Keratinocyte (primary cell): ENCODE results near the gene IFRD2. TPM values are rescaled to one million over a fixed set of nuclear protein-coding genes. Genes with fewer than 3 reads are reported as not detected.

Source experiments
- DNase-seq: peaks from one replicate; pipeline ENCODE4 v3.0.0-alpha.2; 2011; ENCODE audit warnings: low read depth, missing footprints, low spot score
- FAIRE-seq: peaks from 2 replicates; lab custom pipeline; 2011; peaks lifted over from hg19 to GRCh38; lab: Jason Lieb, UNC
- H2AFZ ChIP-seq: 2 replicates; pipeline ENCODE4 v1.6.0; 2012; ENCODE audit warnings: low read length, control low read depth, inconsistent platforms; ENCODE audit not compliant: control insufficient read depth
- H3K27ac ChIP-seq: 2 replicates; pipeline ENCODE4 v1.5.1; 2011; ENCODE audit warnings: low read length; ENCODE audit not compliant: control insufficient read depth, insufficient read depth
- H3K27me3 ChIP-seq: 3 replicates; pipeline ENCODE4 v1.6.0; 2011; ENCODE audit warnings: low read length; ENCODE audit not compliant: control insufficient read depth, insufficient read depth; ENCODE audit errors: extremely low read depth
- H3K36me3 ChIP-seq, 2 experiments: 2 replicates in 1 of 2; 3 replicates in 1 of 2; pipeline ENCODE4 v1.5.1; 2011; ENCODE audit warnings: low read length in 2 of 2, mild to moderate bottlenecking in 1 of 2; ENCODE audit not compliant: control insufficient read depth in 2 of 2, insufficient read depth in 2 of 2; ENCODE audit errors: extremely low read depth in 1 of 2
- H3K4me1 ChIP-seq: 3 replicates; pipeline ENCODE4 v1.5.1; 2011; ENCODE audit warnings: low read length; ENCODE audit not compliant: control insufficient read depth, insufficient read depth; ENCODE audit errors: extremely low read depth
- H3K4me2 ChIP-seq: 3 replicates; pipeline ENCODE4 v1.6.0; 2011; ENCODE audit warnings: low read depth, low read length; ENCODE audit not compliant: control insufficient read depth, insufficient read depth; ENCODE audit errors: extremely low read depth
- H3K4me3 ChIP-seq, 3 experiments: fragments of 200-600 bp in 1 of 3; sonication (generic) in 1 of 3; 2 replicates in 2 of 3; 3 replicates in 1 of 3; pipeline ENCODE4 v1.5.1; 2011 to 2016; ENCODE audit warnings: low read length in 3 of 3, mild to moderate bottlenecking in 3 of 3, control low read depth in 2 of 3, inconsistent platforms in 1 of 3, low read depth in 1 of 3, mixed read lengths in 1 of 3, mixed run types in 1 of 3, moderate library complexity in 1 of 3; ENCODE audit not compliant: control insufficient read depth in 2 of 3, insufficient read depth in 2 of 3; ENCODE audit errors: extremely low read depth in 1 of 3
- H3K79me2 ChIP-seq: 2 replicates; pipeline ENCODE4 v1.6.0; 2012; ENCODE audit warnings: low read length; ENCODE audit not compliant: control insufficient read depth, insufficient read depth
- H3K9ac ChIP-seq: 3 replicates; pipeline ENCODE4 v1.6.0; 2011; ENCODE audit warnings: low read length; ENCODE audit not compliant: control insufficient read depth, insufficient read depth; ENCODE audit errors: extremely low read depth
- H3K9me1 ChIP-seq: 3 replicates; pipeline ENCODE4 v1.6.0; 2011; ENCODE audit warnings: low read length; ENCODE audit not compliant: control insufficient read depth, insufficient read depth; ENCODE audit errors: extremely low read depth
- H3K9me3 ChIP-seq: 2 replicates; pipeline ENCODE4 v1.5.1; 2012; ENCODE audit warnings: low read depth, low read length; ENCODE audit not compliant: control insufficient read depth
- H4K20me1 ChIP-seq: 3 replicates; pipeline ENCODE4 v1.6.0; 2011; ENCODE audit warnings: low read length; ENCODE audit not compliant: control insufficient read depth, insufficient read depth; ENCODE audit errors: extremely low read depth
- CTCF ChIP-seq, 3 experiments: IDR thresholded peaks in 1 of 3; conservative IDR thresholded peaks in 1 of 3; optimal IDR thresholded peaks in 1 of 3; 2 replicates in 2 of 3; 3 replicates in 1 of 3; pipeline versions ENCODE3 to v1.5.1; 2011; ENCODE audit warnings: low read length in 3 of 3, mild to moderate bottlenecking in 3 of 3, moderate library complexity in 2 of 3, control low read depth in 1 of 3, inconsistent platforms in 1 of 3; ENCODE audit not compliant: insufficient read depth in 2 of 3; ENCODE audit errors: extremely low read depth in 1 of 3
- EZH2 ChIP-seq: IDR thresholded peaks from one replicate; pipeline ENCODE4 v1.6.1; 2012; ENCODE audit warnings: inconsistent platforms, mild to moderate bottlenecking, low read length, moderate library complexity
- dilution Hi-C: fragments of 300-500 bp; cut with MboI; formaldehyde crosslinking; loops from one replicate; pipeline ENCODE4 v1.7.0; 2020; ENCODE audit warnings: low sequenced_read_pairs; ENCODE audit not compliant: extremely low pct_ligation_motif_present
- polyA plus RNA-seq, 5 experiments: library from polyadenylated mRNA; depleted of rRNA in 3 of 5; stranded (reverse) in 3 of 5; stranded (forward) in 1 of 5; unstranded in 1 of 5; fragments of >200 nt; gene quantifications; 1 replicate in 1 of 5; 2 replicates in 3 of 5; 3 replicates in 1 of 5; pipeline versions ENCODE4 v1.2.1 to v1.2.3, GENCODE V29; 2011 to 2012; ENCODE audit warnings: missing spikeins in 2 of 5, low read depth in 1 of 5, low replicate concordance in 1 of 5

IFRD2 gene
- polyA plus RNA-seq, 1 donor (not counting 4 experiments of a cell fraction or from before 2014, with no cell fraction given), result 50.3 TPM

- no peak overlapping the region for H3K4me3 ChIP-seq
- no peak for DNase-seq
- H3K4me2 ChIP-seq, result no peak overlapping the region
- H2AFZ ChIP-seq, result no peak overlapping the region
- dilution Hi-C loops, result no loop called here
- H3K9me3 ChIP-seq, result no peaks in the 10 kb centered on the region
- H4K20me1 ChIP-seq, result no peaks in the 10 kb centered on the region
- H3K27me3 ChIP-seq, result no peaks in the 10 kb centered on the region
- H3K27ac ChIP-seq, result no peak overlapping the region
- no peak for FAIRE-seq
- no peak overlapping the region for H3K9ac ChIP-seq
- peaks cover 18% of the 10 kb centered on the region for H3K79me2 ChIP-seq
- peaks cover 0 to 4% of the 10 kb centered on the region in 2 experiments for H3K36me3 ChIP-seq
- peaks cover 30% of the 10 kb centered on the region for H3K4me1 ChIP-seq
- H3K9me1 ChIP-seq, result peaks cover 3% of the 10 kb centered on the region
- TF ChIP-seq CTCF (optimal IDR thresholded peaks at IDR 0.05 in 1 of 3, IDR thresholded peaks at IDR 0.05 in 1 of 3, conservative IDR thresholded peaks at IDR 0.05 in 1 of 3; ENCODE audit: extremely low read depth in 1 of 3, insufficient read depth in 2 of 3, low read length in 3 of 3) (no peak), EZH2 (no peak)
These were observed 3.6 kb upstream of the IFRD2 start for GRCh38 chr3:50295553-50296431.

DNA sequence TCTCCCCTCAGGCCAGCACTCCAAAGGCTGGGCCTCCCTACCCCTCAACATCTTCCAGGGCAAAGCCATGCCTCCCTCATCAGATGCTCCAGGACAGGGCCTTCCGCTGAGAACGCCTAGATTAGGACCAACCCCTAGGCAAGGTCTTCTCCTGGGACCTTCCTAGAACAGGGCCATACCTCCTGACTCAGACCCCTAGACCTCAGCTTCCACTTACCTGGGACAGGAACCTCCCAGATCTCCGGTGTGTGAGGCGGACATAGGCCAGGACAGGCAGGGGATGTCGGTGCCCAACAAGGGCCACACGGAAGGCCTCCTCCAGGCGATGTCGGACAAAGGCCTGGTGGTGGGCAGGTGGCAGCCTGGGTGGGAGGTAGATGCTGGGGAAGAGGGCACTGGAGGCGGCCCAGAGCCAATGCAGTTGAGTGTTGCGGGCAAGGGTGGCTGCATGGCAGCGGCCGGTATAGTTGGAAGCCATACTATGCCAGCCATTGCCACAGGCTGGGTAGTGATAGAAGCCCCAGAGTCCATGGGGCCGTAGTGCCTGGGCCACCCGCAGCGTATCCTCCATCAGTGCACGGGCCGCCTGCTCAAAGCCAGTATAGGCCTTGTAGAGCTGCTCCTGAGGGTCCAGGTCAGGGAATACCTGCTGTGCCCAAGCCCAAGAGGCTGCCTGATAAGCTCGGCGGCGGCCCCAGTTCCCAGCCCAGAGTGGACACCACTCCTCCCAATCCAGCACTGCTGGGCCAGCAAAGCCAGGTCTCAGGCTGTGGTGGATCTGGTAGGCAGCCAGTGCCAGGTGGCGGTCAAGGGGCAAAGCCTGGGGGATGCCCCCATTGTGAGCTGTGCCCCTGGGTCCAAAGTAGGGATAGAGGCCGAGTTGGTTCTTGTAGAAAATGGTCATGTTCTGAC, 2.5 kb upstream of the IFRD2 start:
- H3K27ac ChIP-seq, result no peak overlapping the region
- no peak overlapping the region for H2AFZ ChIP-seq
- no peak for TF ChIP-seq EZH2
- TF ChIP-seq CTCF (optimal IDR thresholded peaks at IDR 0.05 in 1 of 3, IDR thresholded peaks at IDR 0.05 in 1 of 3, conservative IDR thresholded peaks at IDR 0.05 in 1 of 3; ENCODE audit: extremely low read depth in 1 of 3, insufficient read depth in 2 of 3, low read length in 3 of 3), result no peak
- peaks cover 29% of the 10 kb centered on the region for H3K79me2 ChIP-seq
- no peak overlapping the region for H3K9ac ChIP-seq
- H4K20me1 ChIP-seq, result no peaks in the 10 kb centered on the region
- H3K4me3 ChIP-seq, result no peak overlapping the region
- dilution Hi-C loops, result no loop called here
- peaks cover 8 to 15% of the 10 kb centered on the region in 2 experiments for H3K36me3 ChIP-seq
- H3K4me2 ChIP-seq, result no peak overlapping the region
- FAIRE-seq (no peak), DNase-seq (no peak)
- H3K9me1 ChIP-seq, result peaks cover 3% of the 10 kb centered on the region
- H3K4me1 ChIP-seq, result peaks cover 22% of the 10 kb centered on the region
- H3K9me3 ChIP-seq, result no peaks in the 10 kb centered on the region
- H3K27me3 ChIP-seq, result no peaks in the 10 kb centered on the region
